GM18873 (cell line): ENCODE data around the gene SGCE.

Experiments used
- ATAC-seq: cut with Tn5 transposase; IDR thresholded peaks from one replicate; pipeline ENCODE4 v1.9.1; 2021; ENCODE audit warnings: mild to moderate bottlenecking, moderate library complexity, moderate number of reproducible peaks; ENCODE audit not compliant: unreplicated experiment, low FRiP score

The SGCE gene

GRCh38 chr7:94632338-94633013 lies 23.5 kb downstream of the SGCE start:
- no peak for ATAC-seq

DNA sequence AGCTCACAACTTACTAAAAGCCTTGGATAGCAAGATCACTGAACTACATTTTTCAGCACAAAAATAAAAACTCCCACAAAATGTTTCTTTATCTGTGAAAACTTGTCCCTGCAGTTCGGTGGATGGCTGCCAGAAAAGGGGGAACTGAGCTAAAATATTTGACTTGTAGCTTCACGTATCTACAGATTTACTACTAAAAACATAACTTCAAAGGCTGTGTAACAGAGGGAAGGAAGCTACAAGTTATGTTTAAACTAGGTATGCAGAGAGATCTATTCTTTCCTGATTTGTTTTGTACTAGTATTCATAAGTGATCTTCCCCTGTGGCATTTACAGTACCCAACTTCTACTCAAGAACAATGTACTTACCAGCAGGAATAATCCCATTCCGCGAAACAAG lies 25.1 kb downstream of the SGCE start:
- peak; percentile 56 for ATAC-seq

DNA sequence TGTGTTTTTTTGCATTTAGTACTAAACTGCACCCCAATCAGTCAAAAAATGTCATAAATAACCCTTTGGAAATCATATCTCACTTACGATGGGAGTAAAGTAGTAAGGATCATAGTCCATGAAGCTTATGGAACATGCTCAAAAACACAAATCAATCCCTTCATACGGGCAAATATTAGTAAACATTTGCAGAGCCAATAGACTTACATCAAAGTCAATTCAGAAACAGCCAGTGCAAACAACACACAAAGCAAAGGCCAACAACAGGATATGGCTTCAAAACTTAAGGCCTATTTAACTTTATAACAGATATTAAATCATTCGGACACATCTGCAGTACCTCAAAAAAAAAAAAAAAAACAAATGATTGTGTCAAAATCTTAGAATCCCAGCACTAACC lies 32.1 kb downstream of the SGCE start:
- no peak for ATAC-seq

- ATAC-seq = peak; percentile 0
These were observed 34.8 kb downstream of the SGCE start for GRCh38 chr7:94621120-94621519.

GRCh38 chr7:94620703-94621118 lies 35.2 kb downstream of the SGCE start:
- ATAC-seq = peak; percentile 99

- no peak for ATAC-seq
These were observed 37.8 kb downstream of the SGCE start for GRCh38 chr7:94618126-94618525.

- no peak for ATAC-seq
These were observed 39.1 kb downstream of the SGCE start for GRCh38 chr7:94616855-94617254.

DNA sequence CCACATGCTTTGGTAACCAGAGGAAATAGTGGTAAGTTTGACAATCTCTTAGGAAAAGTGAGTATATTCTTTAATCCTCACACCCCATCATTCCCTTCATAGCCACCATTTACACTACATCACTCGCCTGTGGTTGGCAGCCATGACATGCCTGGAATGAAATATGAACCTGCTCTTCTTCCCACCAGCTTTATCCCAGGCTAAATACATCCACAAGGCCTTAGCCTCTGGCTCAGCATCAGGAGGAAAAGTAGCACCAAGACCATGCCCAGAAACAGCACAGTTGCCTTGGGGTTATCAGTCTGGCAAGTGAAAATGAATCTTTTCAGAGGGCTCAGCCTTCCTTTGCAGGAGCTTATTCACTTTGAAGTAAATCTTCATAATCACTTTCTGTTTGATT lies 40.3 kb downstream of the SGCE start:
- no peak for ATAC-seq

DNA sequence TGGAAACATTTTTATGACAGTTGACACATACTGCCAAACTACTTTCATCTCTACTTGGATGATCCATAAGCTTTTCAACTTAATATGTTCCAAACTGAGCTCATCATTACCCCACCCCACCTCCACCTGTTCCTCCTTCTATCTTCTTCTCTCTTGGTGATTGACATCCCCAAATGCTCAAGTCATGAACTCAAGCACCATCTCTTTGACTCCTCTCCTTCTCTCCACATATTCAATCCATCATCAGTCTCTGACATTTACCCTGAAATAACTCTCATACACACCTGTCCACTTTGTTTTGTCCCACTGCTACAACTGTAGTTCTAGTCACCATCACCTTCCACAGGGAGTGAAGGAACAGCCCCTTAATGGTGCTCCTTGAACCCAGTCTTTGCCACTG lies 43.3 kb downstream of the SGCE start:
- ATAC-seq = no peak

DNA sequence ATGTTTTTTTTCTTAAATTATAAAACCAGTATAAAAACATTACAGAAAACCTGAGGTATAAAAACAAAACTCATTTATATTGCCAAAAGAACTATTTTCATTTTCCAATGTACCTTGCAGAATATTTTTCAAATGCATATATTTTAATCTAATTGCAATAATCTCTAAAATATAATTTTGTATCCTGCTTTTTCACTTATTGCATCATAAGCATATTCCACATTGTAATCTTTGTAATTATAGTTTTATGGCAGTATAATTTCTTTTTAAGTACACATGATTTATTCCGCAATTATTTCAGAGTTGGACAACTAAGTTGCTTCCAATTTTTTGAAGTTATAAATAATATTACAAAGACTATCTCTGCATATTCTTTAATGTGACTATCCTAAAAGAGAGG lies 43.7 kb downstream of the SGCE start:
- no peak for ATAC-seq

- no peak for ATAC-seq
These were observed 46.4 kb downstream of the SGCE start for GRCh38 chr7:94609561-94609960.

DNA sequence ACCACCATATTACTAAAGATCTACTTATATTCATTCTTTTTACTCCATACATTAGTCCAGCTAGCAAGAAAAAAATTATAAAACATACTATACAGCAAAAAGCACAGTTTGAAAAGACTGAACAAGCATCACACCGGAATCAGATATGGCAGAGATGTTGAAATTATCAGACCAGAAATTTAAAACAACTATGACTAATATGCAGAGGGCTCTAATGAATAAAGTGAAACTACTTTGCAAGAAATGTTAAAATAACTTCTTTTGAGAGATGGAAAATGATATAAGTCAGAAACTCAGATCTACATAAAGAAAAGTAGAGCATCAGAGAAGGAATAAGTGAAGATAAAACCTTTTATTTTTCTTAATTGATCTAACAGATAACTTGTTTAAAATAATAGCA lies 50.9 kb downstream of the SGCE start:
- peak; percentile 43 for ATAC-seq

- ATAC-seq = no peak
These were observed 53.8 kb downstream of the SGCE start for GRCh38 chr7:94602181-94602580.

DNA sequence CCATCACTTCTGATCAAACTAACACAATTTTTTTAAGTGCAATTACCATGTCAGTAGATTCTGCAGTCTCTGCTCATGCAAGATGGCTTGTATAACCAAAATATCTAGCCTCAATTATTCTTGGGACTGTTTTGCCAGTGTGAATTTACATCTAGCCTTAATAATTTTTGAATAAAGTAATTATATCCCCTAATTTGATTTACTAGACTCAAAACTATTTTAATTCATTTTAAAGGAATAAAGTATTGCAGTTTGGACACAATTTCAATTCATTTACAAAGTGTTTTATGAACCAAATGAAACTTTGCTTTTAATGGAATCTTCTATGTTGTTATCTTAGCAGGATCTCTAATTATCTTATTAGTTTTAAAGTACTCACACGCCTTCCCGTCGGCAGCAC lies 55.7 kb downstream of the SGCE start:
- no peak for ATAC-seq

DNA sequence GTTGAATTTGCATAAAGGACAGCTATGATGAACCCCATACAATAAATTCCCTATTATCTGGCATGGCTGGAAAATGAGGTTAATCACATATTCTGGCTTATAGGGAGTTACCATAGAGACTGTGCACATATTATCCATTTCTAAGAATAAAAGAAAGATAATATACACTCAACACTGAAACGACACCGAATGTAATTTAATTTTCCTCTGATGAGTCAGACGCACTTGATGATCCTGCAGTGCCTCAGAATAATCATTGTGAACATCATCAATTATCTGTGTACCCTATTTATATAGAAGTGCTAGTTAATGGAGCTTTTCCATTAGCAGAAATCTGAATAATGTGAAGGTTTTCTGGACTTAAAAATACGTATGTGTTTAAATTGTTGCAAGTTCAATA lies 60.2 kb downstream of the SGCE start:
- no peak for ATAC-seq

GRCh38 chr7:94594882-94595281 lies 61.1 kb downstream of the SGCE start:
- ATAC-seq = no peak

DNA sequence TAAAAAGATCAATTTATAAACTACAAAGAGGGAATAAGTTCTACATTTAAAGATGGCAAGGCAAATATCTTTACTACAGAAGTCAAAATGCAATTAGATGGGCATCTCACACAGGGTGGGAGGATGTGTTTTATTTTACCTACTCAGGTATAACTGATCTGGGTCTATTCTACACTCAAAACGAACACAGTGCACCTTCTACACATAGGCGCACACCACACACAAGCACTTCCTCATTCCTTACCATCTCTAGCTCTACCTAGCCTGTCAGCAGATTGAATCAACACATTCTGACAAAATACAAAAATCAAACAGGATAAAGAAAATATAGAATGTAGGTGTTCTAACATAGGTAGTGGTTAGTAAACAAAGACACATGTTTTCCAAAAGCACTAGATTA lies 64.8 kb downstream of the SGCE start:
- ATAC-seq = no peak

DNA sequence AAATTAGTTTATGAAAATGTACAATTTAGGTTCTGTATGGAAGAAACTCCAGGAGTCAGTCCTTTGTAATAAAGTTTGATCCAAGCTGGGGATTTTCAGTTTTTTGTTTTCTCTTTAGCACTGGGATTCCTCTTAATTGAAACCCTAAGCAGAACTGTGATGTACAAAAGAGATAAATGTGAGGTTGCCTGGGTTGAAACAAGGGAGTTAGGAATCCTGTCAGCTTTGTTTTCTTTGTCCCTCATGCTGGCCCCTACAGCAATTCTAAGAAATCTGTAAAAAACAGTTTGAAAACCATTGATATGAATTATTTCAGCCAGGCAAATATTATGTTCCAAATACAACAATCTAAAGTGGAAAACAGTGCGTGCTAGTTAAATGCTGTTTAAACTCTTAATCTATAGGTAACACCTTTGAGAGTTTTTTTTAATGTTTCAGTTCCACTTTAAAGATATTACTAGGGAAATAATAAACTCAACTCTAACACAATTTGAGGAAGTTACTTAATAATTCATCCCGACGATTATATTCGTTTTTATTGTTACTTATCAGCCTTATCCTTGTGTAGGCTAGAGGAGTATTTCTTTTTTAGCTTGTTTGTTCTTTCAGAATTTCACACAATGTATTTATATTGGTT lies 65.3 kb downstream of the SGCE start:
- ATAC-seq = no peak

DNA sequence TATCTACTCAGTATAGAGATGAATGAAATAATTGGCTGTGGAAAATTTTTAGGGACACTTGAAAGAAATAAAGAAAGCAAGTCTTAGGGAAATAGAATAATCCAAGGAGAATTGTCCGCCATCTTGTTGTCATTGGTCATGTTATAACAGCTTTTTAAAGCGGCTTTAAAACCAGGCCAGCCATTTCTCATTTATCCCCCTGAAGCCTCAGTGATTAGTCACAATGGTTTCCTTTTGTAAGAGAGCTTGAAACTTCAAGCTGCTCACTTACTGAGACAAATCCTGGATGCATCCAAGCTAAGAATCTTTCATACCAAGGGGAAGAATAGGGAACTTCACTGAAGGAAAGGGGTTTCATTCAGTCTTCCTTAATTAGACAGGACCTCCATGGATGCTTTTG lies 67.9 kb downstream of the SGCE start:
- ATAC-seq = no peak

GRCh38 chr7:94584113-94584512 lies 71.8 kb downstream of the SGCE start:
- no peak for ATAC-seq

DNA sequence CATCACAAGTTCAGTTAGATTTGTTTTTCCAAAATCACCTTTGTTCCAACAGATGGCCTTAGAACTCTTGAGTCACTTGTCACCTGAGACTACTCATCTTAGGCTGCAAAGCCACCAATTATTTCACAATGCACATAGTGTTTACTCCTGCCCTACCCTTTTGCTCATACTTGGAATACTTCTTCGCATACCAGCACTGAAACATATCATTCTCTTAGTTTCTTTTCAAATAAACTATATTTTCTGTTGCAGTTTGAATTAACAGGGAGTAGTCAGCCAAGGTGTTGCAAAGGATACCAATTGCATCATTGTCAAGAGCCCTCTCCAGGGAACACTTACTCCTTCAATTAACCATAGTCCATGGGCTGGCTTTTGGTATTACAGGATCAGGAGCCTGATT lies 75.3 kb downstream of the SGCE start:
- no peak for ATAC-seq

DNA sequence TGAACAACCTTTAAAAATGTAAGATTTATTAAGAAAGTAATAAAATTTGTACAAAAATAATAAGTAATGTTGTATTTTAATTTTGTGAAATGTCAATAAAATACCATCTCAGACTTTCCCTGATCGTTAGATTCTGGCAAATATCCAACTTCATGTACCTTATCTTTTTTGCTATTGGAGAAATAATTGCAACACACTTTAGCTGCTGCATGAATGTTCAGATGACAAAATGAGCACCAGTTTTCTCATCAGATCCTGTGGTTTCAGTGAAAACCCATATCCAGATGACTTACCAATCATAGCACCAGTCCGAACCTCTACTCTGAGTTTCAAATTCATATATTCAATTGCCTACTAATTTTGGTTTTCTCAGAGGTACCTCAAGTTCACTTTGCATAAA lies 76.5 kb downstream of the SGCE start:
- ATAC-seq = no peak
